K562 (cell line): Measurements from ENCODE around the gene YEATS2. TPM values are rescaled to one million over a fixed set of nuclear protein-coding genes. Genes with fewer than 3 reads are reported as not detected.

Experiments
- ETV1 ChIP-seq: fragments of 450-650 bp; conservative IDR thresholded peaks from 2 replicates; pipeline ENCODE4 v1.6.1; 2016; ENCODE audit warnings: missing genetic modification characterization, control low read depth, low read depth, missing compliant biosample characterization
- GTF2A2 ChIP-seq: IDR thresholded peaks from 2 replicates; pipeline ENCODE4 v1.6.1; 2016; ENCODE audit warnings: mild to moderate bottlenecking, missing genetic modification characterization, missing compliant biosample characterization
- PATZ1 ChIP-seq: fragments of 250-450 bp; sonication (Bioruptor Pico); IDR thresholded peaks from 2 replicates; pipeline ENCODE4 v1.5.0; 2020; ENCODE audit warnings: mild to moderate bottlenecking, borderline replicate concordance
- POLR3A ChIP-seq: IDR thresholded peaks from 2 replicates; pipeline ENCODE4 v1.6.1; 2011; ENCODE audit warnings: borderline replicate concordance, mild to moderate bottlenecking, moderate library complexity; ENCODE audit not compliant: insufficient read length, insufficient read depth; ENCODE audit errors: extremely low read depth
- SP2 ChIP-seq: IDR thresholded peaks from 2 replicates; pipeline ENCODE4 v1.6.1; 2011; ENCODE audit warnings: mild to moderate bottlenecking, low read depth, low read length, moderate library complexity; ENCODE audit not compliant: poor library complexity, severe bottlenecking; ENCODE audit errors: extremely low read depth
- TAL1 ChIP-seq: fragments of 450-650 bp; IDR thresholded peaks from 2 replicates; pipeline ENCODE4 v1.6.1; 2016; ENCODE audit warnings: mild to moderate bottlenecking
- ZNF395 ChIP-seq: fragments of 200-800 bp; sonication (Bioruptor generic); IDR thresholded peaks from 2 replicates; pipeline ENCODE4 v1.6.1; 2017; ENCODE audit warnings: missing genetic modification characterization, missing compliant biosample characterization
- polyA plus RNA-seq, 8 experiments: library from polyadenylated mRNA; depleted of rRNA in 4 of 8; stranded (reverse) in 5 of 8; unstranded in 3 of 8; fragments of >200 nt; fragmentation: Nextera tagmentation in 2 of 8; fragmentation: Illumina TruSeq in 1 of 8; extraction: Ambion mirVana in 2 of 8; extraction: Trizol in 1 of 8; gene quantifications; 2 replicates each; pipeline versions ENCODE4 v1.2.1 to v1.2.3, GENCODE V29; 2011 to 2014; ENCODE audit warnings: inconsistent platforms in 1 of 8, missing spikeins in 1 of 8
- total RNA-seq, 7 experiments: library from RNA; depleted of rRNA in 6 of 7; stranded (reverse); fragments of >200 nt in 6 of 7; fragmentation: Illumina TruSeq in 2 of 7; extraction: Trizol in 2 of 7; gene quantifications; 2 replicates each; pipeline versions ENCODE4 v1.2.1 to v1.2.3, GENCODE V29; 2011 to 2021; ENCODE audit warnings: low replicate concordance in 1 of 7
- TF ChIP-seq, protein P1 (sequence below): sonication (generic); formaldehyde crosslinking; IDR thresholded peaks from 2 replicates; pipeline ENCODE4 v1.8.0; 2022; ENCODE audit warnings: mild to moderate bottlenecking, missing genetic modification reagents
- TF ChIP-seq, protein P2 (sequence below): IDR thresholded peaks from 3 replicates; pipeline ENCODE4 v1.6.1; 2011; ENCODE audit warnings: borderline replicate concordance, mild to moderate bottlenecking, moderate library complexity; ENCODE audit not compliant: insufficient read length; ENCODE audit errors: extremely low read depth

Gene YEATS2
- total and polyA plus RNA-seq, 9 of the 15 experiments (the other 6 are each of a cell fraction or from before 2014, with no cell fraction given) = 1.8 to 35.2 (median 19.0) TPM

DNA sequence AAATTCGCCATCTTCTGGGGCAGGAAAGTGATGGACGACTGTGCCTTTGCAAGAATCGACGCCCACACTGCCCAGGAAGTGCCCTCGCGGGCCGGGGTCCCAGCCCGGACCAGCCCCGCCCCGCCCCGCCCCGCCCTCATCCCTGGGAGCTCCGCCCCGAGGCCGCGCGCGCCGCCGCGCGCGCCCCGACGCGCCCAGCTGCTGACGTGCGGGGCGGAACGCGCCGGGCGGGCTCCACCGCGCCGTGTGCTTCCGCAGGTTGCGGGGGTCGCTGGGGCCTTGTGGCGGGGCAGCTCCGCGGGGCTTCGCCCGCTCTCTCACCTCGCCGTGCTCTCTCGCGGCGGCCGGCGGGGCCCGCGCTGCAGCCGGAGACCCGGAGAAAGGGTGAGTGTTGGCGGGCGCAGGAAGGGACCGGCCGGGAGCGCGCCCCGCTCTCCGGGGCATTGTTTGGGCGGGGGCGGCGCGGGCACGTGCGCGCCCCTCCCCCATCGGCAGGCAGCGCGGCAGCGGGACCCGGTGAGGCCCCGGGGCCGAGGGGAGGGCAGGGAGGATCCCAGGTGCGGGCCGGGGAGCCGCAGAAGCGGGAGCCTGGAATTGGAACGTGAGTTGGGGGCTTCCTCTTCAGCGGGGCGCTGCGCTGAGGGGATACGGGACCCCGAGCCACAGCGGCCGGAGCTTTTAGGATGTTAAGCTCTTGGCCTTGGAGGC, at the start of gene YEATS2 (continued):
- no peak for TF ChIP-seq TAL1
- TF ChIP-seq ETV1 (tag) = no peak
- no peak for TF ChIP-seq PATZ1
- peak; percentile 86; the same call in 1 of the 2 replicates for TF ChIP-seq ZNF395 (CRISPR knock-in tag)
- TF ChIP-seq, protein P1, sequence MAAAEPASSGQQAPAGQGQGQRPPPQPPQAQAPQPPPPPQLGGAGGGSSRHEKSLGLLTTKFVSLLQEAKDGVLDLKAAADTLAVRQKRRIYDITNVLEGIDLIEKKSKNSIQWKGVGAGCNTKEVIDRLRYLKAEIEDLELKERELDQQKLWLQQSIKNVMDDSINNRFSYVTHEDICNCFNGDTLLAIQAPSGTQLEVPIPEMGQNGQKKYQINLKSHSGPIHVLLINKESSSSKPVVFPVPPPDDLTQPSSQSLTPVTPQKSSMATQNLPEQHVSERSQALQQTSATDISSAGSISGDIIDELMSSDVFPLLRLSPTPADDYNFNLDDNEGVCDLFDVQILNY (CRISPR knock-in tag) = no peak
- TF ChIP-seq POLR3A = no peak
- TF ChIP-seq, protein P2, sequence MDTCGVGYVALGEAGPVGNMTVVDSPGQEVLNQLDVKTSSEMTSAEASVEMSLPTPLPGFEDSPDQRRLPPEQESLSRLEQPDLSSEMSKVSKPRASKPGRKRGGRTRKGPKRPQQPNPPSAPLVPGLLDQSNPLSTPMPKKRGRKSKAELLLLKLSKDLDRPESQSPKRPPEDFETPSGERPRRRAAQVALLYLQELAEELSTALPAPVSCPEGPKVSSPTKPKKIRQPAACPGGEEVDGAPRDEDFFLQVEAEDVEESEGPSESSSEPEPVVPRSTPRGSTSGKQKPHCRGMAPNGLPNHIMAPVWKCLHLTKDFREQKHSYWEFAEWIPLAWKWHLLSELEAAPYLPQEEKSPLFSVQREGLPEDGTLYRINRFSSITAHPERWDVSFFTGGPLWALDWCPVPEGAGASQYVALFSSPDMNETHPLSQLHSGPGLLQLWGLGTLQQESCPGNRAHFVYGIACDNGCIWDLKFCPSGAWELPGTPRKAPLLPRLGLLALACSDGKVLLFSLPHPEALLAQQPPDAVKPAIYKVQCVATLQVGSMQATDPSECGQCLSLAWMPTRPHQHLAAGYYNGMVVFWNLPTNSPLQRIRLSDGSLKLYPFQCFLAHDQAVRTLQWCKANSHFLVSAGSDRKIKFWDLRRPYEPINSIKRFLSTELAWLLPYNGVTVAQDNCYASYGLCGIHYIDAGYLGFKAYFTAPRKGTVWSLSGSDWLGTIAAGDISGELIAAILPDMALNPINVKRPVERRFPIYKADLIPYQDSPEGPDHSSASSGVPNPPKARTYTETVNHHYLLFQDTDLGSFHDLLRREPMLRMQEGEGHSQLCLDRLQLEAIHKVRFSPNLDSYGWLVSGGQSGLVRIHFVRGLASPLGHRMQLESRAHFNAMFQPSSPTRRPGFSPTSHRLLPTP = no peak
- no peak for TF ChIP-seq GTF2A2 (tag)
- no peak for TF ChIP-seq SP2
